ENCODE data around the gene RALGAPB.
A peak's percentile ranks its signal among the peaks of the same experiment; 100 is the strongest.

GRCh38 chr20:38514185-38514584 is 41.5 kb downstream of the RALGAPB start:
- TF ChIP-seq CTCF (IDR thresholded peaks at IDR 0.05): peak in 1 of 3 experiments; percentile 15
- TF ChIP-seq POLR2A (IDR thresholded peaks at IDR 0.05): no peak

All from testis (tissue), 2 donors.